Lower leg skin (tissue), 3 donors: ENCODE data around the gene AUTS2.

Experiments
- POLR2A ChIP-seq, 2 donors: fragments of 450-650 bp; IDR thresholded peaks; one replicate each; pipeline ENCODE4 v1.6.1; 2016 to 2017; ENCODE audit warnings: antibody characterized with exemption in 2 of 2, mild to moderate bottlenecking in 1 of 2, moderate library complexity in 1 of 2
- TF ChIP-seq, protein P1 (sequence below), 3 donors: fragments of 450-650 bp; IDR thresholded peaks; one replicate each; pipeline ENCODE4 v1.5.1; 2016; ENCODE audit warnings: antibody characterized with exemption in 3 of 3, mild to moderate bottlenecking in 3 of 3, moderate library complexity in 2 of 3

DNA sequence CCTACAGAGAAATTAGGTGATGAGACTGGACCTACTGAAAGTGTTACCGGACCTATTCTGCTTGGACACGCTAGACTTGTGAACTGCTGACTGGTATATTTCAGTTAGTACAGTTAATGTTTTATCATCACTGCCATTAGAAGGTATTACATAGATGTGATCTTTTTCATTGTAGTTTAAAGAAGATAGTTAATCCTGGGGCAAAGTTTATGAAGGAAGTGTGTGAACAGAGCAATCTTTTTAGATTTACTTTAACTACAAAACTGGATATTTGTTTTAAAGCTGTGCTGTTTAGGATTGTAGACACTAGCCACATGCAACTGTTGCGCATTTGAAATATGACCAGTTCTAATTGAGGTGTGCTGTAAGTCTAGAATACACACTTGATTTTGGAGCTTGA, 446.7 kb downstream of the AUTS2 start:
- TF ChIP-seq, protein P1, sequence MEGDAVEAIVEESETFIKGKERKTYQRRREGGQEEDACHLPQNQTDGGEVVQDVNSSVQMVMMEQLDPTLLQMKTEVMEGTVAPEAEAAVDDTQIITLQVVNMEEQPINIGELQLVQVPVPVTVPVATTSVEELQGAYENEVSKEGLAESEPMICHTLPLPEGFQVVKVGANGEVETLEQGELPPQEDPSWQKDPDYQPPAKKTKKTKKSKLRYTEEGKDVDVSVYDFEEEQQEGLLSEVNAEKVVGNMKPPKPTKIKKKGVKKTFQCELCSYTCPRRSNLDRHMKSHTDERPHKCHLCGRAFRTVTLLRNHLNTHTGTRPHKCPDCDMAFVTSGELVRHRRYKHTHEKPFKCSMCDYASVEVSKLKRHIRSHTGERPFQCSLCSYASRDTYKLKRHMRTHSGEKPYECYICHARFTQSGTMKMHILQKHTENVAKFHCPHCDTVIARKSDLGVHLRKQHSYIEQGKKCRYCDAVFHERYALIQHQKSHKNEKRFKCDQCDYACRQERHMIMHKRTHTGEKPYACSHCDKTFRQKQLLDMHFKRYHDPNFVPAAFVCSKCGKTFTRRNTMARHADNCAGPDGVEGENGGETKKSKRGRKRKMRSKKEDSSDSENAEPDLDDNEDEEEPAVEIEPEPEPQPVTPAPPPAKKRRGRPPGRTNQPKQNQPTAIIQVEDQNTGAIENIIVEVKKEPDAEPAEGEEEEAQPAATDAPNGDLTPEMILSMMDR (IDR thresholded peaks at IDR 0.05): no peak
- TF ChIP-seq POLR2A (IDR thresholded peaks at IDR 0.05): no peak
